GM19238 (cell line): Measurements from ENCODE around the gene TMBIM1.

Source experiments
- DNase-seq: peaks from one replicate; pipeline ENCODE4 v3.0.0; 2011; ENCODE audit warnings: low spot score; ENCODE audit not compliant: insufficient read length

Gene TMBIM1

GRCh38 chr2:218292048-218293014, at the start of gene TMBIM1:
TMBIM1 (minus strand) TSS chr2:218292503; CDS start chr2:218282141, 10,362 bp downstream.
- DNase-seq = peak; percentile 88

GRCh38 chr2:218341381-218341780, 49.1 kb upstream of the TMBIM1 start:
- DNase-seq = no peak

GRCh38 chr2:218340656-218341055, 48.4 kb upstream of the TMBIM1 start:
- no peak for DNase-seq

GRCh38 chr2:218334531-218334930, 42.2 kb upstream of the TMBIM1 start:
- DNase-seq = no peak

GRCh38 chr2:218332920-218333645, 40.8 kb upstream of the TMBIM1 start:
- DNase-seq = no peak

GRCh38 chr2:218332288-218332687, 40.0 kb upstream of the TMBIM1 start:
- no peak for DNase-seq

GRCh38 chr2:218331745-218332144, 39.4 kb upstream of the TMBIM1 start:
- DNase-seq = no peak

- DNase-seq = peak; percentile 31
These were observed 37.7 kb upstream of the TMBIM1 start for GRCh38 chr2:218329826-218330593.

GRCh38 chr2:218329027-218329825, 36.9 kb upstream of the TMBIM1 start:
- DNase-seq = peak; percentile 32

GRCh38 chr2:218328294-218328693, 36.0 kb upstream of the TMBIM1 start:
- DNase-seq = no peak

- DNase-seq = no peak
These were observed 35.3 kb upstream of the TMBIM1 start for GRCh38 chr2:218327451-218328210.

- DNase-seq = no peak
These were observed 34.0 kb upstream of the TMBIM1 start for GRCh38 chr2:218326315-218326714.

GRCh38 chr2:218325566-218326160, 33.4 kb upstream of the TMBIM1 start:
- DNase-seq = no peak

GRCh38 chr2:218323526-218324472, 31.5 kb upstream of the TMBIM1 start:
- no peak for DNase-seq

GRCh38 chr2:218322768-218323525, 30.6 kb upstream of the TMBIM1 start:
- peak; percentile 72 for DNase-seq

- no peak for DNase-seq
These were observed 28.5 kb upstream of the TMBIM1 start for GRCh38 chr2:218320704-218321336.

GRCh38 chr2:218319813-218320365, 27.6 kb upstream of the TMBIM1 start:
- DNase-seq = no peak
